ENCODE data around the gene FBXL20.

Gene FBXL20

DNA sequence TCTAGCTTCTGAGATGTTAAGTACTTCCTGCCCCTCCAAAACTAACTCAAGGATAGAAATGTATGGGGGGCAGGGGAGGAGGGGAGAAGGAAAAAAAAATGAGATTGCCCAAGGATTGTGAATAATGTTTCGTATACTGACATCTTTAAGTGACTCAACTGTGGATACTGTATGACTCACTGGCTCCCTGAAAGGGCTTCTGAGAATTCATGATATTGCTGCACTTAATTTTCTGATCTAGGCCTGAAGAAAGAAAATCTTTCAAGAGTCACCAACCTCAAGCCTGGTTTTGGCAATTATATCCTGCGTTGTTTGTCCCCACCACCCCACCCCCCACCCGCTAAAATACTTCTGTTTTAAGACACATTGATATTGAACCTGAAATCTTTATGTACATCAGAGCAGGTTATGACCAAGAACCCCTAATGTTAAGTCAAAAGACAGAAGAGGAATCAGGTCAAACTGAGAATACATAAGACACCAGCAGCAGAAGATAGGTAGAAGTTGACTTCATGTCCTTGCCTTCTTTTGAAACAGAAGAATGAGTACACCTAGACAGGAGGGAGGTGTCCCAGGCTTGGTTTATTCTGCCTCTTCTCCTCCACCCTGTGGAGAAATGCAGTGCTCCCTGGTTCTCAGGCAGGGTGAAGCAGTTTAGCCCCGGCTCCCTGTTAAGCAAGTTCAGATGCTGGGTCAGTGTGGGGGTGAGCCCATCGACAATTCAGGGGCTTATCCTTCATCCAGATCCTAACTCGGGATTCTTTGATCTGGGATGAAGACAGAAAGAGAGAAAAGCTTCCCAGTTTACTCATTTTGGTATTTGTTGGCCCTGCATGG lies 3.3 kb upstream of the FBXL20 start:
- peak overlapping the region; percentile 23 to 67 (median 57) for H3K4me3 Mint-ChIP-seq
- H3K4me1 Mint-ChIP-seq = peaks cover 9% of the 10 kb centered on the region
- H3K9me3 Mint-ChIP-seq = no peaks in the 10 kb centered on the region
- TF ChIP-seq, protein P1, sequence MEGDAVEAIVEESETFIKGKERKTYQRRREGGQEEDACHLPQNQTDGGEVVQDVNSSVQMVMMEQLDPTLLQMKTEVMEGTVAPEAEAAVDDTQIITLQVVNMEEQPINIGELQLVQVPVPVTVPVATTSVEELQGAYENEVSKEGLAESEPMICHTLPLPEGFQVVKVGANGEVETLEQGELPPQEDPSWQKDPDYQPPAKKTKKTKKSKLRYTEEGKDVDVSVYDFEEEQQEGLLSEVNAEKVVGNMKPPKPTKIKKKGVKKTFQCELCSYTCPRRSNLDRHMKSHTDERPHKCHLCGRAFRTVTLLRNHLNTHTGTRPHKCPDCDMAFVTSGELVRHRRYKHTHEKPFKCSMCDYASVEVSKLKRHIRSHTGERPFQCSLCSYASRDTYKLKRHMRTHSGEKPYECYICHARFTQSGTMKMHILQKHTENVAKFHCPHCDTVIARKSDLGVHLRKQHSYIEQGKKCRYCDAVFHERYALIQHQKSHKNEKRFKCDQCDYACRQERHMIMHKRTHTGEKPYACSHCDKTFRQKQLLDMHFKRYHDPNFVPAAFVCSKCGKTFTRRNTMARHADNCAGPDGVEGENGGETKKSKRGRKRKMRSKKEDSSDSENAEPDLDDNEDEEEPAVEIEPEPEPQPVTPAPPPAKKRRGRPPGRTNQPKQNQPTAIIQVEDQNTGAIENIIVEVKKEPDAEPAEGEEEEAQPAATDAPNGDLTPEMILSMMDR (IDR thresholded peaks at IDR 0.05; ENCODE audit: unreplicated experiment in 3 of 3) = no peak
- H3K27ac Mint-ChIP-seq = no peak overlapping the region
- H3K27me3 Mint-ChIP-seq (ENCODE audit: low read depth) = no peaks in the 10 kb centered on the region
- peaks cover 35% of the 10 kb centered on the region for H3K36me3 Mint-ChIP-seq (ENCODE audit: low read depth)

DNA sequence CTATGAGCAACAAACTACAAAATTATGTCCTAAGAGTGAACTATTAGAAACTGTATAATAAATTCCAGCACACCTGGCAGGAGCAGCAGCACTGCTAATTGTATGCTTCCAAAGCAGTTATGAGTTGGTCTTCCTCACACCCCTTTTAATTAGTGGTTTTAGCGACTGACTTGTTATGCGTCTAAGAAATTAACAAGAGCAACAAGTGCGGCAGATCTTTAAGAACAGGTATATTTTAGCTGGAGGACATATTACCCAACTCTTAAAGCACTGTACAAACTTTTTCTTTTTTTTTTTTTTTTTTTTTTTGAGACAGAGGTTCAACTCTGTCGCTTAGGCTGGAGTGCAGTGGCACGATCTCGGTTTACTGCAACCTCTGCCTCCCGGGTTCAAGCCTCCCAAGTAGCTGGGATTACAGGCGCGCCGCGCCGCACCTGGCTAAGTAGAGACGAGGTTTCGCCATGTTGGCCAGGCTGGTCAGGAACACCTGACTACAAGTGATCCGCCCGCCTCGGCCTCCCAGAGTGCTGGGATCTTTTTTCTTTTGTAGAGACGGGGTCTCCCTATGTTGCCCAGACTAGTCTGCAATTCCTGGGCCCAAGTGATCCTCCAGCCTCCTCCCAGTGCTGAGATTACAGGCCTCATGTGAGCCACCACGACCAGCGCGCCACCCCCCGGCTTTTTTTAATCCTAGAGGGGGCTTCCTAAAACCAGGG lies 1.6 kb upstream of the FBXL20 start:
- Mint-ChIP-seq H3K4me3 (peak overlapping the region; percentile 71 to 100 (median 99)), H3K36me3 (ENCODE audit: low read depth) (peaks cover 18% of the 10 kb centered on the region), H3K27me3 (ENCODE audit: low read depth) (no peaks in the 10 kb centered on the region), H3K4me1 (peaks cover 10% of the 10 kb centered on the region), H3K27ac (no peak overlapping the region), H3K9me3 (no peaks in the 10 kb centered on the region)
- TF ChIP-seq, protein P1 (IDR thresholded peaks at IDR 0.05; ENCODE audit: unreplicated experiment in 3 of 3) = no peak

DNA sequence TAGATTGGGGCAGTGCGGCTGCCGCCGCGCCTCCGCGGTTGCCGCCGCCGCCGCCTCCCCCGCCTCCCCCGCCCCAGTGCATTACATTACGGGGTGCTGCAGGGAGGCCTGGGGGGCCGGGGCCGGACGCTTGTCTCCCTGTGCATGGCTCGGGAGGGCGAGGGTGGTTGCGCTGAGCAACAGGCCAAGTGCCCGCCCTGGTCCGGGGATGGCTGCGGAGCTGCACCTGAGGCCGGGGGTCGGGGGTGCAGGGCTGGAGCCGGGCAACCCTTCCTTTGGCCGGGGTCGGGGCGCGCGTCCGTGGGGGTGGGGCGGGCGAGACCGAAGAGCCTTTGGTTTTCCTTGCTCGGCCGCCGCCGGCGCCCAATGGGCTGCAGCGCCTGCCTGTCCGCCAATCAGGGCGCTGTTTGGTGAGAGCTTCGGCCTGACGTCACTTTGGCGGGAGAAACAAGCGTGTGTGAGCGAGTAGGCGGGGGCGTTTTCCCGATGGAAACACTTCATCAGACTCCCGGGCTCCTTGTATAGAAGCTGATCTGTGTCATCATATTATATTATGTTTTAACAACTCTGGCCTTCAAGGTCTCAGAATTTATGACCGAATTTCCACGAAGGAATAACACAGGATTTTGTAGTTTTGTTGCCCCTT lies 941 bp upstream of the FBXL20 start:
- H3K4me1 Mint-ChIP-seq = peaks cover 10% of the 10 kb centered on the region
- H3K27ac Mint-ChIP-seq = peak overlapping the region; percentile 65 to 96 (median 94)
- peaks cover 11% of the 10 kb centered on the region for H3K36me3 Mint-ChIP-seq (ENCODE audit: low read depth)
- no peaks in the 10 kb centered on the region for H3K9me3 Mint-ChIP-seq
- TF ChIP-seq, protein P1 (IDR thresholded peaks at IDR 0.05; ENCODE audit: unreplicated experiment in 3 of 3) = no peak
- H3K27me3 Mint-ChIP-seq (ENCODE audit: low read depth) = no peaks in the 10 kb centered on the region
- H3K4me3 Mint-ChIP-seq = peak overlapping the region; percentile 98 to 100 (median 99)

DNA sequence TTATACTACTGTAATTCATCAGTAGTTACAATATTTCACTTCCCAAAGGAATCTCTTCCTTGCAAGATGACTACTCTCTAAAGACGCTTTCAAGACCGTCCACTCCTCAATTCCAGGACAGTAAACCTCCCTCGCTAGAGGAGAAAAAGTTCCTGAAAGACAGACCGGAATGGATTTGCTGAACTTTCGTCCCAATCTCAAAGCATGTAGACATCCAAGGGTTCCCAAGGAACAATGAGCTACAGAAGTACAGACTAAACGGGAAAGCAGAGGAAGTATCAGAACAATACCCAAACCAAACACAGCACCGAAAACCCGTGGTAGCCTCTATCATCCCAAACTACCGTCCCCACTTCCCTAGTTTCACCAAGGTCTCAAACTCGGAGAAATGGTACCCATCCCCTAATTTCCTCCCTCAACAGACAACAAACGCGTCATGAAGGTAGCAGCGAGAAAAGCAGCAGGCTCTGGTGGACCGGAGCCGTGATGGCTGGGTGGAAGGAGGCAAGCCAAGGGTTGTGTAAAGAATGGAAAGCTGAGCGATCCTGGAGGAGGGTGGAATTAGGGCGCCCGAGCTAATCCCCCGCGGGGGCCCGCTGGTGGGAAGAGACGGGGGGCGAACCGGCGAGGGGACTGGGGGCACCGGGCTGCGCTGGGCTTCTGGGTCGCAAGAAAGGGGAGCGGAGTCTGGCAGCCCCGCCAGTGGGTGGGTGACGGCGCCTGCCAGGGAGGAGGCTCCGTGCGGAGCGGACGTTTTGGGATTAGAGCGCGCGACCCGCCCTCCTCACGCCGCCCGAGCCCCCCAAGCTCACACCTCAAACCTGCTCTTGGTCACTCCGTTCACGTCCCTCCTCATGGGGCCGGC lies 647 bp downstream of the FBXL20 start:
- TF ChIP-seq, protein P1 (IDR thresholded peaks at IDR 0.05; ENCODE audit: unreplicated experiment in 3 of 3) = no peak
- H3K9me3 Mint-ChIP-seq = no peaks in the 10 kb centered on the region
- H3K4me3 Mint-ChIP-seq = peak overlapping the region; percentile 98 to 100 (median 99)
- H3K27ac Mint-ChIP-seq = peak overlapping the region; percentile 74 to 96 (median 95)
- H3K36me3 Mint-ChIP-seq (ENCODE audit: low read depth) = peaks cover 6% of the 10 kb centered on the region
- peaks cover 10% of the 10 kb centered on the region for H3K4me1 Mint-ChIP-seq
- no peaks in the 10 kb centered on the region for H3K27me3 Mint-ChIP-seq (ENCODE audit: low read depth)

DNA sequence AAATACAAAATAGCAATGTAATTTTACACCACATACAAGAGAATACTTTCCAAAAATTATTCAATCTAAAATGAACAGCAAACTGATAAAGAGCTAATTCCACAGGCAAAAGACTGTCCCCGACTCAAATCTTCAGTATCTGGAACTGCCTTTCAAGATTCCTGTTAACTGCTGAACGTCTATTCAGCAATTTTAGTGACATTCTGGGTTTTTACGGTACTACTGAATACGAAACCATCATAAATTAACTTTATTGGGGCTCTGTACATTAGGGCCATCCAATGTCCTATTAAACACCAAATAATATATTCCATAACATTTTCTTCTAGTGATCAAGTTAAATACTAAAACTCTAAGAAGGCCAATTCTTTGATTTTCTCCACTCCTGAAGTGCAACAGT lies 1.6 kb downstream of the FBXL20 start:
- Mint-ChIP-seq H3K27ac (peak overlapping the region in 1 of 3 experiments; percentile 95), H3K27me3 (ENCODE audit: low read depth) (no peaks in the 10 kb centered on the region), H3K4me1 (peaks cover 10% of the 10 kb centered on the region), H3K9me3 (no peaks in the 10 kb centered on the region), H3K4me3 (peak overlapping the region; percentile 98 to 100 (median 99)), H3K36me3 (ENCODE audit: low read depth) (peaks cover 3% of the 10 kb centered on the region)
- TF ChIP-seq, protein P1 (IDR thresholded peaks at IDR 0.05; ENCODE audit: unreplicated experiment in 3 of 3) = no peak
